Sigmoid colon (tissue), 7 donors: ENCODE results near the gene PDPK1. TPM values are rescaled to one million over a fixed set of nuclear protein-coding genes. Genes with fewer than 3 reads are reported as not detected.
A peak's percentile ranks its signal among the peaks of the same experiment; 100 is the strongest.
"Not testable (repeated sequence)": the region's sequence is repeated elsewhere in the genome, so short reads cannot be mapped to it uniquely, and the experiment has no call there.

Experiments used
- DNase-seq: peaks from one replicate; pipeline ENCODE4 v3.0.0-alpha.2; 2019
- H3K27ac ChIP-seq, 4 donors: fragments of 200-600 bp; sonication (generic); one replicate each; pipeline ENCODE4 v1.5.1; 2016 to 2019; ENCODE audit warnings: mild to moderate bottlenecking in 1 of 4
- H3K27me3 ChIP-seq, 3 donors: fragments of 200-600 bp; sonication (generic); one replicate each; pipeline ENCODE4 v1.5.1; 2019; ENCODE audit warnings: mild to moderate bottlenecking in 1 of 3
- H3K36me3 ChIP-seq, 4 donors: fragments of 200-600 bp; sonication (generic); one replicate each; pipeline ENCODE4 v1.5.1; 2016 to 2019
- H3K4me1 ChIP-seq, 4 donors: fragments of 200-600 bp; sonication (generic); one replicate each; pipeline ENCODE4 v1.5.1; 2017 to 2019
- H3K4me3 ChIP-seq, 4 donors: fragments of 200-600 bp; sonication (generic); one replicate each; pipeline ENCODE4 v1.5.1; 2017 to 2019; ENCODE audit warnings: mild to moderate bottlenecking in 2 of 4, moderate library complexity in 1 of 4
- H3K9me3 ChIP-seq, 4 donors: fragments of 200-600 bp in 3 of 4; sonication (generic) in 3 of 4; one replicate each; pipeline versions ENCODE4 v1.5.1 to v1.6.1; 2013 to 2019
- whole genome bisulfite sequencing, 2 donors: extraction: QIAGEN DNeasy Blood & Tissue Kit; methylation state at CpG; one replicate each; pipeline ENCODE4 v1.1.7; 2013; 5-methylcytosine and 5-hydroxymethylcytosine counted together
- intact Hi-C: fragments of 100-400 bp; cut with DNase I; formaldehyde crosslinking; loops from one replicate; pipeline ENCODE4 v1.15.1; 2023
- polyA plus RNA-seq, 3 donors: library from polyadenylated mRNA; stranded (reverse); fragments of 200-250 nt; gene quantifications; one replicate each; pipeline ENCODE4 v1.2.3, GENCODE V29; 2013
- total RNA-seq, 4 donors: library from RNA; depleted of rRNA; stranded (reverse); fragments of >200 nt; gene quantifications; one replicate each; pipeline ENCODE4 v1.1.0, GENCODE V29; 2016
- TF ChIP-seq, protein P1 (sequence below), 4 experiments: fragments of 450-650 bp in 3 of 4; fragments of 200-600 bp in 1 of 4; IDR thresholded peaks; one replicate each; pipeline ENCODE4 v1.5.1; 2016 to 2019; ENCODE audit warnings: antibody characterized with exemption in 4 of 4, mild to moderate bottlenecking in 3 of 4, moderate library complexity in 2 of 4
- donor health status: healthy with polysubstance abuse.
- donor health status: Bipolar disorder and iron deficiency.
- donor health status: healthy.

Gene PDPK1
- total and polyA plus RNA-seq, 7 donors, result 22.7 to 32.2 (median 31.0) TPM

DNA sequence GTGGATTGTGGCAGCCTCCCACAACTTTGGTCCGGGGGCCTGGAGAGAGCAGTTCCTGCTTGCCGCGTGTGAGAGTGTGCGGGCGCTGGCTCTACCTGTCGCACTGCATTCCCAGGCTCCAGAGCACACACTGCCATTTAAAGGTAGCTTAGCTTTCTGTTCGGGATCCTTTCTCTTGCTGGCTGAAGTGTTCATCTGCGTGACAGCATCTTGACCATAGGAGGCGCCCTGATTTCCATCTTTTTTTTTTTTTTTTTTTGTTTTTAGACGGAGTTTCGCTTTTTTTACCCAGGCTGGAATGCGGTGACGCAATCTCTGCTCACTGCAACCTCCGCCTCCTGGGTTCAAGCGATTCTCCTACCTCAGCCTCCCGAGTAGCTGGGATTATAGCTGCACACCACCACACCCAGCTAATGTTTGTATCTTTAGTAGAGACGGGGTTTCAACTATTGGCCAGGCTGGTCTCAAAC lies 13.6 kb downstream of the PDPK1 start:
- DNase-seq, result peak; percentile 25

DNA sequence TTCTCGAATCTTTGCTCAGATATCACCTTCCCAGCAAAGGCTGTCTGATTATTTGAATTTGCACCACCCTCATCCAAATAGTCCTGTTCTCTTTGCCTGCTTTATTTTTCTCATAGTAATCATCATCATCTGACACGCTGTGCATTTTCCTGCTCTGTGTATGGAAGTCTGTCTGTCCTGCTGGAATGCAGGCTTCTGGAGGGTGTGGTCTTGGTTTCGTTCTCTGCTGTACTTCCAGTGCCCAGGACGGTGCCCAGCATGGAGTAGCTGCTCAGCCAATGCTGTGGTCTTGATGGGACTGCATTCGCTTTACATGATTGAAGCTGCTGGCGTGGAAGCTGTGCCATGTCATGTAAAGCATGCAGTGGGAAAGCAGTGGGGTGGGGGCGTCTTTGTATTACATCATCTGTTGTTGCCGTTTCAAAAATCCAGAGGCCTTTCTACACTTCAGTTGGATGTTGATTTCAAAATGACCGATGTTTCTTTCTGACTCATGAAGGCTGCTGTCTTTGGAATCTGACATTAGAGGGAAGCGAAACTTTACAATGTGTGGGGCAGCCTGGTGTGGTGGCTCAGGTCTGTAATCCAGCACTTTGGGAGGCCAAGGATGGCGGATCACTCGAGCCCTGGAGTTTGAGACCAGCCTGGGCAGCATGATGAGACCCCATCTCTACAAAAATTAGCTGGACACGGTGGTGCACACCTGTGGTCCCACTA lies 17.0 kb downstream of the PDPK1 start:
- H3K36me3 ChIP-seq, DNase-seq, H3K4me1 ChIP-seq, H3K27me3 ChIP-seq, H3K27ac ChIP-seq, H3K4me3 ChIP-seq, intact Hi-C loops, H3K9me3 ChIP-seq: not testable (repeated sequence)
- no CpG with 5 or more reads among the region's 13 CpGs for WGBS, 2 donors

More for the DNA sequence above, 13.6 kb downstream of the PDPK1 start:
- H3K27me3 ChIP-seq, intact Hi-C loops, H3K27ac ChIP-seq, H3K9me3 ChIP-seq, H3K36me3 ChIP-seq, H3K4me3 ChIP-seq, H3K4me1 ChIP-seq: not testable (repeated sequence)
- WGBS, 2 donors, result 26 to 70% methylated on average over 11 of the region's 17 CpGs

DNA sequence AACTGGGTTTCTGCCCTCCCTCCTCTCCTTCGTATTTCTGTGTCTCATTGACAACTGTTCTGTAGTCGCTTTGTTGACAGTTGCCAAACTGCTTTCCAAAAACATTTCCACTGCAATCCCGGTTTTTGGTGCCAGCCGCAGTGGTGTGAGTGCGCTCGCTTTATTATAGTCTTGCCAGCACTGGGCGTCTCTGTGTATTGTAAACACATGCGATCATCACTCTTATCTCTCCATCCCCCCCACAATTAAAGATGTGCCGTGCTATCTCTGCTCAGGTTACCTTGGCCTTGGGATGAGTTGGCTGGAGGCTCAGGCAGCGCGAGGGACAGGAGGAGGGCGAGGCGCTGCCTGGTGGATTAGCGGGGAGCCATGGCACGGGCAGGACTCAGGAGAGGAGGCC lies 19.3 kb downstream of the PDPK1 start:
- not testable (repeated sequence) for DNase-seq, H3K9me3 ChIP-seq
- 88 to 90% methylated on average over 6 of the region's 15 CpGs for WGBS, 2 donors

DNA sequence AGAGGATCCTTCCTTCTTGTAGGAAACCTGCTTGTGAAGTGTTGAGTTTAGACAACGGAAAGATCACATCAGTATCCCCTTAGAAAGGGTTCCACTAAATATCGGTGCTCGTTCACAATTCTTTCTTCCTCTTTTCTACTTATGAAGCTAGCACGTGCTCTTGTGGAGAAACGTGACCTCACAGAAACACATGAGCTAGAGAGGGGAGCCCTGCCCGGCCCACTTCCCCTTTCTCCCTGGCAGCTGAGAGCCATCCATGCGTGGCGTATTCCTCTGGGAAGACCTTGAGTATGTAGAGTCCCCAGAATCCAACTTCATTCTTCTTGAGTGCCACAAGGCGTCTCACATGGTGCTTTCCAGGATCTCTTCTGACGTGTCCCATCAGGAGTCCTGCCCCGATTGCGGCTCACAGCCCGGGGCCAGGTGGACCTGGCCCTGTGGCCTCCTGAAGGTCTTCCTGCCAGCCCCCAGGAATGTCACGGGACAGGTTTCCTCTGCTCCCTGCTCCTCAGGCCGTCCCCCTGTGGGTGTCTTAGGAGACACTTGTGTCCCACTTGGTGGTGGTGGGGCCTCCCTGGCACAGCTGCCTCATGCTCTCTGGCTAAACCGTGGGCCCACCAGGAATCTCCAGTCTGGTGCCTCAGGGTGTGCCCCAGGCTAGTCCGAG lies 22.4 kb downstream of the PDPK1 start:
- H3K36me3 ChIP-seq, H3K4me1 ChIP-seq, H3K4me3 ChIP-seq, H3K27ac ChIP-seq, H3K27me3 ChIP-seq, intact Hi-C loops, H3K9me3 ChIP-seq: not testable (repeated sequence)
- DNase-seq, result peak; percentile 46
- 52 to 86% methylated on average over 9 to 10 of the region's 17 CpGs for WGBS, 2 donors

More for the DNA sequence above, 19.3 kb downstream of the PDPK1 start:
- intact Hi-C loops, H3K27ac ChIP-seq, H3K27me3 ChIP-seq, H3K4me1 ChIP-seq, H3K4me3 ChIP-seq, H3K36me3 ChIP-seq: not testable (repeated sequence)

DNA sequence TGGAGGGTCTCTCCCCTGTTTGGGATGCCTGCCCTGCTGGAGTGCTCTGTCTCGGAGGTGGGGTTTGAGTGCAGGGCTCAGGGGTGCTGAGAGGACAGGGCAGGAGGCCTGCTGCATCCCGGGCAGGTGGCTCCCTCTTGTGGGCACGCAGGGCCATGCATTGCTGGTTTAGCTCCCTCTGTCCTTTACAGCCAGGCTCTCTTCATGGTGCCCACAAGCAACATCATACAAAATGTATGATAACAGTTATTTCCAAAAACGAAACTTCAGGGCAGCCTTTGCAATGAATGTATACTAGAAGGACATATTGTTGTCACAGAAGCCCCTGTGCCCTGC lies 22.9 kb downstream of the PDPK1 start:
- H3K4me1 ChIP-seq, H3K36me3 ChIP-seq, H3K9me3 ChIP-seq, intact Hi-C loops, H3K4me3 ChIP-seq, H3K27me3 ChIP-seq, H3K27ac ChIP-seq: not testable (repeated sequence)
- WGBS, 2 donors, result 2 to 6% methylated on average over 2 of the region's 4 CpGs
- TF ChIP-seq, protein P1, sequence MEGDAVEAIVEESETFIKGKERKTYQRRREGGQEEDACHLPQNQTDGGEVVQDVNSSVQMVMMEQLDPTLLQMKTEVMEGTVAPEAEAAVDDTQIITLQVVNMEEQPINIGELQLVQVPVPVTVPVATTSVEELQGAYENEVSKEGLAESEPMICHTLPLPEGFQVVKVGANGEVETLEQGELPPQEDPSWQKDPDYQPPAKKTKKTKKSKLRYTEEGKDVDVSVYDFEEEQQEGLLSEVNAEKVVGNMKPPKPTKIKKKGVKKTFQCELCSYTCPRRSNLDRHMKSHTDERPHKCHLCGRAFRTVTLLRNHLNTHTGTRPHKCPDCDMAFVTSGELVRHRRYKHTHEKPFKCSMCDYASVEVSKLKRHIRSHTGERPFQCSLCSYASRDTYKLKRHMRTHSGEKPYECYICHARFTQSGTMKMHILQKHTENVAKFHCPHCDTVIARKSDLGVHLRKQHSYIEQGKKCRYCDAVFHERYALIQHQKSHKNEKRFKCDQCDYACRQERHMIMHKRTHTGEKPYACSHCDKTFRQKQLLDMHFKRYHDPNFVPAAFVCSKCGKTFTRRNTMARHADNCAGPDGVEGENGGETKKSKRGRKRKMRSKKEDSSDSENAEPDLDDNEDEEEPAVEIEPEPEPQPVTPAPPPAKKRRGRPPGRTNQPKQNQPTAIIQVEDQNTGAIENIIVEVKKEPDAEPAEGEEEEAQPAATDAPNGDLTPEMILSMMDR (IDR thresholded peaks at IDR 0.05), result peak in 1 of 4 experiments; percentile 34
- DNase-seq, result peak; percentile 77

DNA sequence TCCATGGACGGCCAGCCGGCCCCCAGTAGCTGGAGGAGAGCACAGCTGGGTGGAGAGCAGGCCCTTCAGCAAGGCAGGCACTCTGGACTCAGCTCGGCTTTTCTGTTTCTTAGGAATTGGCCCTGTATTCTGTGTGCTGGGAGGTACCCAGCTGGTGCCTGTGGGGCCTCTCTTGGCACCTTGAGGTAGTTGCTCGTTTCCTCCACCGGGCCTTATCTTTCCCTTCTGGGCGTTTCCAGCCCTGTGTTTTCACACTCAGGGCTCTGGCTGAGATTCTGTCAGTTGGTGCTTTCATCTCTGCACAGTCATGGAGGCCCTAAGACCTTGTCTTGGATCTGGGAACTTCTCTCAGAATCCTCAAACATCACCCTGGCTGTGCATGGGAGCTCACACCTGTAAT lies 29.7 kb downstream of the PDPK1 start:
- H3K4me1 ChIP-seq, H3K27me3 ChIP-seq, DNase-seq, H3K36me3 ChIP-seq, H3K4me3 ChIP-seq, H3K9me3 ChIP-seq, H3K27ac ChIP-seq, intact Hi-C loops: not testable (repeated sequence)
- no CpG with 5 or more reads among the region's 6 CpGs for WGBS, 2 donors

DNA sequence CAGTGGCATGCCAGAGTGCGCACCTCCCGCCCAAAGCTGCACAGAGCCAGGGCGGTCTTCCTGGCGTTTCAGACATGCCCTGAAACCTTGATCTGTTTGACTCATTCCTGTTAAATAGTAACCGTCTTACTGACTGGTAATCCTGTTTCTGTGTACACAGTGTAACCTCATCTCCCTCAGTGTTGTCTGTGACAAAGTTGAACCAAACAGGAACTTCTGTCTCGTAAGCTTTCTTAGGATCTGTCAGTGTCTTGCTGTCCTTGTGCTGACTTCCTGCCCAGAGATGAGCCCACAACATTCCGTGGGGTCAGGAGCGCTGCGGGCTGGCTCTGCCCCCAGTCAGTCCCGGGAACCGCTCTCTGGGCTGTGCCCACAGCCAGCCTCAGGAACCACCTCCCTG lies 30.8 kb downstream of the PDPK1 start:
- WGBS, 2 donors, result no CpG with 5 or more reads among the region's 11 CpGs
- intact Hi-C loops, H3K36me3 ChIP-seq, H3K9me3 ChIP-seq, H3K4me1 ChIP-seq, H3K4me3 ChIP-seq, H3K27me3 ChIP-seq, DNase-seq, H3K27ac ChIP-seq: not testable (repeated sequence)

DNA sequence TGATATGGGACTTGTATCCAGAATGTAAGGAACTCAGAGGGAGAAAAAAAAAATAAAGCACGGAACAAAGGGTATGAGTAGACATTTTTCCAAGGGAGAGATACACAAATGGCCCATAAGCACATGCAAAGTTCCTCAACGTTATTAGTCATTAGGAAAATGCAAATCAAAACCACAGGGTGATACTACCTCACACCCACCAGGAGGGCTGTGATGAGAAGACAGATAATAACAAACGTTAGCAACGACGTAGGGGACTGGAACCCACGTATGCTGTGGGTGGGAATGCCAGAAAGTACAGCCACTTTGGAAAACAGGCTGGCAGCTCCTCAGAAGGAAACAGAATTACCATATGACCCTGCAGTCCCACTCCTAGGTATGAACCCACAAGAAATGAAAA lies 34.9 kb downstream of the PDPK1 start:
- H3K4me3 ChIP-seq, H3K27me3 ChIP-seq, H3K4me1 ChIP-seq, DNase-seq, intact Hi-C loops, H3K27ac ChIP-seq, H3K36me3 ChIP-seq, H3K9me3 ChIP-seq: not testable (repeated sequence)
- WGBS, 2 donors, result no CpG with 5 or more reads among the region's 6 CpGs

DNA sequence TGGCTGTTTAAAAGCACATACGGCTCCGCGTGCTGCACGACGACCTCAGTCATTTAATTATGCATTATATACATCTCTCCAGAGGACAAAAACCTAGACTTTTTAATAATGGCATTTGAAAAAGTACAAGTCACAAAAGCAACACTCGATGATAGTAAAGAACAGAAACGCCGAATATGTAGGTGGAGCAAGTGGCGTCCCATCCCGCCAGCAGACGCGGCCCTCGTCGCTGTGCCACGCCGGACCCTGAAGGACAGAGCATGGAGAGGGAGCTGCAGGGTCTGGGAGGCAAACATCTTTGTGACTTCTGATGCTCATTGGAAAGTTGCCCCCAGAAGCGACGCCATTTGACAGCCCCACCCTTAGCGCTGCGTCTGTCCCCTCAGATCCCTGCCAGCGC lies 38.0 kb downstream of the PDPK1 start:
- H3K27ac ChIP-seq, H3K4me3 ChIP-seq, intact Hi-C loops, H3K4me1 ChIP-seq, H3K36me3 ChIP-seq, H3K9me3 ChIP-seq, H3K27me3 ChIP-seq, DNase-seq: not testable (repeated sequence)
- 98 to 99% methylated on average over 11 to 13 of the region's 21 CpGs for WGBS, 2 donors

DNA sequence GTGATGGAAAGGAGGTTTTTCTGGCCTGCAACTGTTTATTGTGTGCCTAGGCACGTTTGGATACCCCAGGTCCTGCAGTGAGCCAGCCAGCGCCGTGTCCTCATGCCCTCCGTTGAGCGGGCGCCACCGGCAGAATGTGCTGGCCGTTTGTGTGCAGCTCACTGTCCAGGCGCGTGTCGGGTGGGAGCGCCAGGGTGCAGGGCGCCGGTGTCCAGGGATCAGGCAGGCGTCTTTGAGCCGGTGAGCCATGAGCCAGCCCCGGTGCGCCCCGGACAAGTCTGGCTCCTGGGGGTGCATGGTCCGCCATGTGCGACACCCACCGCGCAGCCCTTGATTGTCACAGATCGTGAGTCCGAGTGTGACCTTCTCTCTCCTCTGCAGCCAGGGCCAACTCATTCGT lies 39.2 kb downstream of the PDPK1 start:
- H3K9me3 ChIP-seq, H3K36me3 ChIP-seq, DNase-seq, intact Hi-C loops, H3K4me3 ChIP-seq, H3K27ac ChIP-seq, H3K4me1 ChIP-seq, H3K27me3 ChIP-seq: not testable (repeated sequence)
- 97% methylated on average over 20 of the region's 26 CpGs for WGBS, 2 donors

DNA sequence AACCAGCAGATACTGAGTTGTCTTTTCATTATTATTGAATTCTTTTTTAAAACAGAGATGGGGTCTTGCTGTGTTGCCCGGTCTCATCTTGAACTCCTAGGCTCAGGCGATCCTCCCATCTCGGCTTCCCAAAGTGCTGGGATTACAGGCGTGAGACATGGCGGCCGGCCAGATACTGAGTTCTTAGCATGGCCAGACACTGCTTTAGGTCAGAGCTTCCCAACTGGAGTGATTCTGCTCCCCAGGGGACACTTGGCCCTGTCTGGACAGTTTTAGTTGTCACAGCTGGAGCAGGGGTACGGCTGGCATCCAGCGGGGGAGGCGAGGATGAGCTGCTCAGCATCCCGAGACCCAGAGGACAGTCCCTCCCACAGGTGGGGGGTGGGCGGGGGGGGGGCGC lies 41.1 kb downstream of the PDPK1 start:
- intact Hi-C loops, result not testable (repeated sequence)

DNA sequence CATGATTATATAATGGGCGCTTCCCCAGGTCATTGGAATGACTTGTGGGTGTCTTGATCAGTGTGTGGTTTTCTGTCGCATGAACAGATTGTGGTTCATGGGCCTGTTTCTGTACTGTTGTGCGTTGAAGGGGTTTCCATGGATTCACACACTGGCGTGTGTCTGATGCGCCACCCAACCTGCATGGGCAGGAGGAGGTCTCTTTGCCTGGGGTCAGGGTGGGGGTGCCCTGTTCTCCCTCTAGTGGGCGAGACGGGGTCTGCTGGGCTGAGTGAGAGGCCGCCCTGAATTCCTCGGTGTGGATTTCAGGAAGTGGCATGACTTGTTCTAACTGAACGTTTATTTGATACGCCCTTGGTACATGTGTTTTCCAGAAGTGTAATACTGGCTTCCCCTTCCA lies 42.3 kb downstream of the PDPK1 start:
- H3K4me3 ChIP-seq, H3K27ac ChIP-seq, H3K4me1 ChIP-seq, H3K27me3 ChIP-seq, H3K36me3 ChIP-seq, intact Hi-C loops, H3K9me3 ChIP-seq, DNase-seq: not testable (repeated sequence)
- 59 to 68% methylated on average over 6 to 7 of the region's 11 CpGs for WGBS, 2 donors

More for the DNA sequence above, 41.1 kb downstream of the PDPK1 start:
- not testable (repeated sequence) for H3K27ac ChIP-seq, DNase-seq, H3K36me3 ChIP-seq, H3K4me1 ChIP-seq, H3K27me3 ChIP-seq, H3K4me3 ChIP-seq, H3K9me3 ChIP-seq
- 82 to 90% methylated on average over 3 to 4 of the region's 12 CpGs for WGBS, 2 donors
